Parathyroid adenoma (tissue), 2 donors: ENCODE data around the gene TRAK2.

Experiments
- H2AFZ ChIP-seq: fragments of 300-600 bp; sonication (generic); one replicate; pipeline ENCODE4 v1.7.0; 2017; ENCODE audit warnings: antibody characterized with exemption, mild to moderate bottlenecking
- H3K27ac ChIP-seq: fragments of 300-600 bp; sonication (generic); one replicate; pipeline ENCODE4 v1.7.0; 2017
- H3K27me3 ChIP-seq: fragments of 300-600 bp; sonication (generic); one replicate; pipeline ENCODE4 v1.7.0; 2017; ENCODE audit warnings: low read length; ENCODE audit not compliant: control insufficient read depth, insufficient read depth
- H3K36me3 ChIP-seq: fragments of 300-600 bp; sonication (generic); one replicate; pipeline ENCODE4 v1.7.0; 2017; ENCODE audit warnings: low read length; ENCODE audit not compliant: control insufficient read depth, insufficient read depth
- H3K4me1 ChIP-seq: fragments of 300-600 bp; sonication (generic); one replicate; pipeline ENCODE4 v1.7.0; 2017; ENCODE audit warnings: control low read depth
- H3K4me2 ChIP-seq: fragments of 300-600 bp; sonication (generic); one replicate; pipeline ENCODE4 v1.7.0; 2017; ENCODE audit warnings: low read length
- H3K4me3 ChIP-seq: fragments of 300-600 bp; sonication (generic); one replicate; pipeline ENCODE4 v1.7.0; 2017; ENCODE audit warnings: low read depth, low read length
- H3K79me2 ChIP-seq: fragments of 300-600 bp; sonication (generic); one replicate; pipeline ENCODE4 v1.7.0; 2017; ENCODE audit warnings: control low read depth
- H3K9ac ChIP-seq: fragments of 300-600 bp; sonication (generic); one replicate; pipeline ENCODE4 v1.7.0; 2017; ENCODE audit warnings: mild to moderate bottlenecking
- H3K9me3 ChIP-seq: fragments of 300-600 bp; sonication (generic); one replicate; pipeline ENCODE4 v1.7.0; 2017; ENCODE audit warnings: low read length; ENCODE audit not compliant: control insufficient read depth
- CTCF ChIP-seq: fragments of 300-600 bp; sonication (generic); IDR thresholded peaks from one replicate; pipeline ENCODE4 v1.7.0; 2017; ENCODE audit warnings: antibody characterized with exemption, mild to moderate bottlenecking
- donor health status: primary hyperparathyroidism.

TRAK2 gene

GRCh38 chr2:201361078-201361733, 90.1 kb downstream of the TRAK2 start:
- Histone ChIP-seq H3K9ac (no peak overlapping the region), H3K79me2 (no peaks in the 10 kb centered on the region), H3K4me2 (no peak overlapping the region), H3K4me3 (no peak overlapping the region), H3K9me3 (no peaks in the 10 kb centered on the region), H2AFZ (no peak overlapping the region), H3K4me1 (no peaks in the 10 kb centered on the region), H3K36me3 (no peaks in the 10 kb centered on the region), H3K27ac (no peak overlapping the region), H3K27me3 (no peaks in the 10 kb centered on the region)
- no peak for TF ChIP-seq CTCF

GRCh38 chr2:201360256-201360655, 91.0 kb downstream of the TRAK2 start:
- H3K4me1 ChIP-seq = no peaks in the 10 kb centered on the region
- no peak for TF ChIP-seq CTCF
- H3K36me3 ChIP-seq = no peaks in the 10 kb centered on the region
- no peak overlapping the region for H3K4me3 ChIP-seq
- no peak overlapping the region for H3K9ac ChIP-seq
- H3K79me2 ChIP-seq = no peaks in the 10 kb centered on the region
- H3K4me2 ChIP-seq = no peak overlapping the region
- H3K27ac ChIP-seq = no peak overlapping the region
- no peaks in the 10 kb centered on the region for H3K9me3 ChIP-seq
- no peaks in the 10 kb centered on the region for H3K27me3 ChIP-seq
- no peak overlapping the region for H2AFZ ChIP-seq

GRCh38 chr2:201358684-201359083, 92.6 kb downstream of the TRAK2 start:
- no peak overlapping the region for H3K4me2 ChIP-seq

GRCh38 chr2:201357221-201357620, 94.0 kb downstream of the TRAK2 start, which contains the start of gene FLACC1:
Gene FLACC1, minus strand, starts transcription at chr2:201357345. Its CDS starts 5,941 bp downstream, at chr2:201351404.
- Histone ChIP-seq H2AFZ (no peak within 1 kb of the TSS), H3K79me2 (no peaks in the 10 kb centered on the region), H3K4me1 (no peaks in the 10 kb centered on the region), H3K9me3 (no peaks in the 10 kb centered on the region), H3K36me3 (no peaks in the 10 kb centered on the region), H3K9ac (no peak within 1 kb of the TSS), H3K27ac (no peak within 1 kb of the TSS), H3K4me3 (no peak within 1 kb of the TSS), H3K4me2 (no peak within 1 kb of the TSS), H3K27me3 (no peaks in the 10 kb centered on the region)
- no peak for TF ChIP-seq CTCF

More at GRCh38 chr2:201358684-201359083, 92.6 kb downstream of the TRAK2 start:
- no peak overlapping the region for H3K27ac ChIP-seq
- H3K79me2 ChIP-seq = no peaks in the 10 kb centered on the region
- H3K4me1 ChIP-seq = no peaks in the 10 kb centered on the region
- H2AFZ ChIP-seq = no peak overlapping the region
- no peak for TF ChIP-seq CTCF
- H3K9ac ChIP-seq = no peak overlapping the region
- no peaks in the 10 kb centered on the region for H3K36me3 ChIP-seq
- no peaks in the 10 kb centered on the region for H3K27me3 ChIP-seq
- no peaks in the 10 kb centered on the region for H3K9me3 ChIP-seq
- no peak overlapping the region for H3K4me3 ChIP-seq

GRCh38 chr2:201353116-201353515, 98.1 kb downstream of the TRAK2 start:
- H3K79me2 ChIP-seq = no peaks in the 10 kb centered on the region
- no peak overlapping the region for H3K4me3 ChIP-seq
- H3K27ac ChIP-seq = no peak overlapping the region
- H3K36me3 ChIP-seq = no peaks in the 10 kb centered on the region
- no peaks in the 10 kb centered on the region for H3K4me1 ChIP-seq
- no peak for TF ChIP-seq CTCF
- H3K9ac ChIP-seq = no peak overlapping the region
- H3K27me3 ChIP-seq = no peaks in the 10 kb centered on the region
- H3K9me3 ChIP-seq = no peaks in the 10 kb centered on the region
- no peak overlapping the region for H3K4me2 ChIP-seq
- no peak overlapping the region for H2AFZ ChIP-seq
